Erythroblast (primary cell): ENCODE data around the gene WDHD1.
"Not testable (repeated sequence)": the region's sequence is repeated elsewhere in the genome, so short reads cannot be mapped to it uniquely, and the experiment has no call there.

Experiments
- DNase-seq, 2 experiments: peaks; one replicate each; lab custom pipeline; 2025; lab: John Stamatoyannopoulos, UW
- GATA1 ChIP-seq: IDR thresholded peaks from 2 replicates; pipeline ENCODE4 v1.6.1; 2011; ENCODE audit warnings: low read depth, mild to moderate bottlenecking, control low read depth, low read length, moderate library complexity
- POLR2A ChIP-seq: IDR thresholded peaks from 2 replicates; pipeline ENCODE4 v1.6.1; 2011; ENCODE audit warnings: mild to moderate bottlenecking, low read length

WDHD1 gene

GRCh38 chr14:54901380-54902142 is 125.3 kb downstream of the WDHD1 start:
- TF ChIP-seq POLR2A (no peak), GATA1 (no peak)
- DNase-seq = no peak

DNA sequence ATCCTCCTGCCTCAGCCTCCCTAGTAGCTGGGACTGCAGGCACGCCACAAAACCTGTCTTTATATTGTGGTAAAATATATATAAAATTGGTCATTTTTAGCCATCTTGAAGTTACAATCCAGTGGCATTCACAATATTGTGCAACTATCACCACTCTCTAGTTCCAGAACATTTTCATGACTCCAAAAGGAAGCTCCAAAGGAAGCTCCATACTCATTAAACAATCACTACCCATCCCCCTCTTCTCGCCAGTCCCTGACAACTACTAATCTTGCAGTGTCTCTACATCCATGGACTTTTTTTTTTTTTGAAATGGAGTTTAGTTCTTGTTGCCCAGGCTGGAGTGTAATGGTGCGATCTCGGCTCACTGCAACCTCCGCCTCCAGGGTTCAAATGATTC is 127.3 kb downstream of the WDHD1 start:
- TF ChIP-seq GATA1 (no peak), POLR2A (no peak)
- DNase-seq = no peak

DNA sequence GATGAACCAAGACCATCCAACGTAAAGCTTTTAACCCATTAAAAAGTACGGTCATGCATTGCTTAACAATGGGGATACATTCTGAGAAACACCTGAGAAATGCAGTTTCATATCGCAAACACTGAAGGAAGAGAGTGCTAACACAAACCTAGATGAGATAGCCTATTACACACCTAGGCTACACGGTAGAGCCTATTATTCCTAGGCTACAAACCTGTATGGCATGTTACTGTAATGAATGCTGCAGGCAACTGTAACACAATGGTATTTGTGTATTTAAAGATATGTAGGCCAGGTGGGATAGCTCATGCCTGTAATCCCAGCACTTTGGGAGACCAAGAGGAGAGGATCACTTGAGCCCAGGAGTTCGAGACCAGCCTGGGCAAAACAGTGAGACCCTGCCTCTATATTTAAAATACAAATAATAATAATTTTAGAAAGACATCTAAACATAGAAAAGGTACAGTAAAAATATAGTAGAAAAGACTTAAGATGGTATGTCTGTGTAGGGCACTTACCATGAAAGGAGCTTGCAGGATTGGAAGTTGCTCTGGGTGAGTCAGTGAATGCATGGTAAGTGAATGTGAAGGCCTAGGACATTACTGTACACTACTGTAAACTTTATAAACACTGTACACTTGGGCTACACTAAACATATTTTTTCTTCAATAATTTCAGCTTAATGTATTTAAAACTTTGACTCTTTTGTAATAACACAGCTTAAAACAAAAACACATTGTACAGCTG is 128.9 kb downstream of the WDHD1 start:
- not testable (repeated sequence) for DNase-seq

DNA sequence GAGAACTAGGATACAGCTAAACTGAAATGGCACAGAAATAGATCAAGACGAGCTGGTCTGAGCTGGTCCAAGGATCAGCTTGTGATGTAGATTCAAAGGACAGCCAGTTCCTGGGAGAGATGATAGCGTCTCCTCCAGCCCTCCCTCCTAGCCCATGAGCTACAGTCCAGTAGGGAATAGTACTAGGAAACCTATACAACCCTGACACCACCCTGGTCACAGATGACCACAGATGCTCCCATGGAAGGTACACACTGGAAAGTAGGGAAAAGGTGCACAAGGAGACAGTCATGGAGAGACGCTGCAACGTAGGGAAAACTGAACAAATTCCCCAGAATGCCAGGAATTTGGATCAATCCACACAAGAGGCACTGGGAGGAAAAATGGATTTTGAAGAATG is 131.2 kb downstream of the WDHD1 start:
- TF ChIP-seq GATA1 = no peak
- TF ChIP-seq POLR2A = no peak
- no peak for DNase-seq

DNA sequence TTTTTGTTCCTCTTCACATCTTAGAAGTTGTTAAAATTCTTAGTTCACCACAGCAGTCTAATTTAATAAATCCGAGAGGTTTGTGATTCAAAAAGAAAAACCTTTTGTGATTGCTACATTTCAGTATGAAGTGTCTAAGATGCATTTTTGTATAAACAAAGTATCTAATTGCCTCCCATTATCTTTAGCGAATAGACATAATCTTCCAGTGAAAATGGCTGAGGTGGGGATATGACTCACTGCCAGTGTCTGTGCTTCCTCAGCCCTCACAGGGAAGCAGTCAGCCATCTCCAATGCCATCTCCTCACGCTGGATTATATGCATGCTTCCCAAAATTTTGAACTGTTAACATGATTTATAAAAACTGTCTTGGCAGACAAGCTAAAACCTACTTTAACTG is 131.9 kb downstream of the WDHD1 start:
- no peak for DNase-seq
- TF ChIP-seq GATA1 = no peak
- no peak for TF ChIP-seq POLR2A

- TF ChIP-seq POLR2A (no peak), GATA1 (no peak)
- peak; percentile 8 to 47 for DNase-seq
Measured at GRCh38 chr14:54893151-54893760, 133.6 kb downstream of the WDHD1 start.

DNA sequence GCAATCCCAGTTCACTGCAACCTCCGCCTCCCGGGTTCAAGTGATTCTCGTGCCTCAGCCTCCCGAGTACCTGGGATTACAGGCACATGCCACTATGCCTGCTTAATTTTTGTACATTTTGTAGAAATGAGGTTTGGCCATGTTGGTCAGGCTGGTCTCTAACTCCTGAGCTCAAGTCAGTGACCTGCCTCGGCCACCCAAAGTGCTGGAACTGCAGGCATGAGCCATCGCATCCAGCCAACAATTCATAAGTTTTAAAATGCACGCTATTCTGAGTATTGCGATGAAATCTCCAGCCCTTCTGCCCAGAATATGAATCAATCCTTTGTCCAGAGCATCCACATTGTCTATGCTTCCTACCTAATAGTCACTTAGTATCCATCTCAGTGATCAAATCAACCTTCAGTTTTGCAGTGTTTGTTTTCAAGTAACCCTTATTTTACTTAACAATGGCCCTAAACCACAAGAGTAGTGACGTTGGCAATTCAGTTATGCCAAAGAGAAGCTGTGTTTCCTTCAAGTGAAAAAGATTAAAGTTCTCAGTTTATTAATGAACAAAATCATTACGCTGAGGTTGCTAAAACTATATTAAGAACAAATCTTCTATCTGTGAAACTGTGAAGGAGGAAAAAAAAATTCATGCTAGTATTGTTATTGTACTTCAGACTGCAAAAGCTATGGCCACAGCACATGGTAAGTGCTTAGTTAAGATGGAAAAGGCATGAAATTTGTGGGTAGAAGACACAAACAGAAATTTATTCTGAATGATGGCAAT is 135.2 kb downstream of the WDHD1 start:
- TF ChIP-seq GATA1 = no peak
- no peak for TF ChIP-seq POLR2A

DNA sequence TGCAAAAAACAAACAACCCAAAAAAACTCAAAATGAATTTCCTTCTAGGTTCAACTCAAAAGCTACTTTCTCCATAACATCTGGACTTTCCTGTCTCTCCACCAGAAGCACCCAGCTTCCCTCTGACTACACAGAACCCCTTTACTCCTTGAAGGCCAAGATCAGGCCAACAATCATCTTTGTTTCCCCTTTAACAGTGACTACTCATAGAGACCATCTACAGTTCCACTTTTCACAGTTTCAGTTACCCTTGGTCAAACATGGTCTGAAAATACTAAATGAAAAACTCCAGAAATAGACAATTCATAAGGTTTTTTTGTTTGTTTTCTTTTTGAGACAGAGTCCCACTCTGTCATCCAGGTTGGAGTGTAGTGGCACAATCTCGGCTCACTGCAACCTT is 136.1 kb downstream of the WDHD1 start:
- TF ChIP-seq POLR2A (no peak), GATA1 (no peak)
- DNase-seq = no peak

More for the DNA sequence above, 135.2 kb downstream of the WDHD1 start:
- DNase-seq = no peak

DNA sequence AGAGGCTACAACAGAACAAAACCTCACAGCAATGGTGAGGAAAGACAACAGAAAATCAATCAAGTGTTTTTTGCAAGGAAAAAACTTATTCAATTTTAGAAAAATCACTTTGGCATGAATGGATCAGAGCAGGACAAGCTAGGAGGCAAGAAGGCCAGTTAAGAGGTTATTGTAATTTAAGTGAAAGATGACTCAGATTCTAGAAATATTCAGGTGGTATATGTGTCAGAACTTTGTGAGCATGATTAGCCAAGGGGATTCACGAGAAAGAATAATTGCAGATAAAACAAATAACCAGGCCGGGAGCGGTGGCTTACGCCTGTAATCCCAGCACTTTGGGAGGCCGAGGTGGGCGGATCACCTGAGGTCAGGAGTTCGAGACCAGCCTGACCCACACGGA is 137.0 kb downstream of the WDHD1 start:
- TF ChIP-seq POLR2A (no peak), GATA1 (no peak)
- DNase-seq = no peak
